AG04450 (cell line): ENCODE results near the gene AVPR1A. TPM values are rescaled to one million over a fixed set of nuclear protein-coding genes. Genes with fewer than 3 reads are reported as not detected.

Source experiments
- CTCF ChIA-PET: fragments of 300-600, 350-600 bp; formaldehyde crosslinking; extraction: SDS; loops from one replicate; lab custom pipeline; 2022; ENCODE audit warnings: antibody characterized with exemption, inconsistent platforms; lab: Charles Lee
- POLR2A ChIA-PET: fragments of 350-600 bp; formaldehyde crosslinking; extraction: SDS; loops from one replicate; lab custom pipeline; 2021; ENCODE audit warnings: antibody characterized with exemption, inconsistent platforms; lab: Yijun Ruan, JAX
- DNase-seq: peaks from one replicate; pipeline ENCODE4 v3.0.0-alpha.2; 2011; ENCODE audit warnings: low read depth, low spot score
- H3K27ac ChIP-seq: one replicate; pipeline ENCODE4 v1.5.1; 2012; ENCODE audit warnings: low read depth, low read length, control low read depth
- H3K27me3 ChIP-seq: one replicate; pipeline ENCODE4 v1.6.0; 2012; ENCODE audit warnings: low read length; ENCODE audit not compliant: control insufficient read depth, insufficient read depth
- H3K4me3 ChIP-seq: 2 replicates; pipeline ENCODE4 v1.5.1; 2011; ENCODE audit warnings: mild to moderate bottlenecking, low read depth, low read length, control low read depth
- H3K9me3 ChIP-seq: 2 replicates; pipeline ENCODE4 v1.5.1; 2012; ENCODE audit warnings: low read length; ENCODE audit not compliant: control insufficient read depth, insufficient read depth
- polyA plus RNA-seq: library from polyadenylated mRNA; depleted of rRNA; stranded (reverse); fragments of >200 nt; gene quantifications from 2 replicates; pipeline ENCODE4 v1.2.3, GENCODE V29; 2011
- TF ChIP-seq, protein P1 (sequence below): IDR thresholded peaks from 2 replicates; pipeline ENCODE4 v1.5.1; 2011; ENCODE audit warnings: low read depth, low read length, control low read depth, inconsistent platforms

The AVPR1A gene
- polyA plus RNA-seq, 1 experiment = not detected

- Histone ChIP-seq H3K27me3 (no peaks in the 10 kb centered on the region), H3K9me3 (no peaks in the 10 kb centered on the region), H3K27ac (no peak overlapping the region), H3K4me3 (no peak overlapping the region)
- CTCF ChIA-PET = no interaction called here
- POLR2A ChIA-PET = no interaction called here
- DNase-seq = no peak
- TF ChIP-seq, protein P1, sequence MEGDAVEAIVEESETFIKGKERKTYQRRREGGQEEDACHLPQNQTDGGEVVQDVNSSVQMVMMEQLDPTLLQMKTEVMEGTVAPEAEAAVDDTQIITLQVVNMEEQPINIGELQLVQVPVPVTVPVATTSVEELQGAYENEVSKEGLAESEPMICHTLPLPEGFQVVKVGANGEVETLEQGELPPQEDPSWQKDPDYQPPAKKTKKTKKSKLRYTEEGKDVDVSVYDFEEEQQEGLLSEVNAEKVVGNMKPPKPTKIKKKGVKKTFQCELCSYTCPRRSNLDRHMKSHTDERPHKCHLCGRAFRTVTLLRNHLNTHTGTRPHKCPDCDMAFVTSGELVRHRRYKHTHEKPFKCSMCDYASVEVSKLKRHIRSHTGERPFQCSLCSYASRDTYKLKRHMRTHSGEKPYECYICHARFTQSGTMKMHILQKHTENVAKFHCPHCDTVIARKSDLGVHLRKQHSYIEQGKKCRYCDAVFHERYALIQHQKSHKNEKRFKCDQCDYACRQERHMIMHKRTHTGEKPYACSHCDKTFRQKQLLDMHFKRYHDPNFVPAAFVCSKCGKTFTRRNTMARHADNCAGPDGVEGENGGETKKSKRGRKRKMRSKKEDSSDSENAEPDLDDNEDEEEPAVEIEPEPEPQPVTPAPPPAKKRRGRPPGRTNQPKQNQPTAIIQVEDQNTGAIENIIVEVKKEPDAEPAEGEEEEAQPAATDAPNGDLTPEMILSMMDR = no peak
Measured at GRCh38 chr12:63132201-63132600, 18.8 kb downstream of the AVPR1A start.

DNA sequence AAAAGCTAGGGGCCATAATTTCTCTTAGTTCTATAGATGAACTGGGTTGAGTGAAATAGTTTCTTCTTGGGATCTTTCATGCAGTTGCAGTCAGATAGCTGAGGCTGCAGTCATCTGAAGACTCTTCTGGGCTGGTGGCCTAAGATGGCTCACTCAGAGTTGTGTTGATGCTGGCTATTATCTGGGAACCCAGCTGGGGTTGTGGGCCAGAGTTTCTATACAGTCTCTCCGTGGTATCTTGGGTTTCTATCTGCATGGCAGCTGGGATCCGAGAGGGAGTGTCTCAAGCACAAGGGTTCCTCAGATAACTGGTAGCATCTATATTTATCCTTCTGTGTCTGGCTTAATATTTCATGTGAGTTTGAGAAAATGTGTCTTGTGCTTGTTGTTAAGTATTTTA lies 21.1 kb downstream of the AVPR1A start:
- TF ChIP-seq, protein P1 = no peak
- H3K27ac ChIP-seq = no peak overlapping the region
- H3K9me3 ChIP-seq = no peaks in the 10 kb centered on the region
- H3K27me3 ChIP-seq = no peaks in the 10 kb centered on the region
- no peak for DNase-seq
- ChIA-PET CTCF (no interaction called here), POLR2A (no interaction called here)
- no peak overlapping the region for H3K4me3 ChIP-seq

GRCh38 chr12:63124778-63125177 lies 26.2 kb downstream of the AVPR1A start:
- Histone ChIP-seq H3K9me3 (no peaks in the 10 kb centered on the region), H3K27me3 (no peaks in the 10 kb centered on the region), H3K4me3 (no peak overlapping the region), H3K27ac (no peak overlapping the region)
- no peak for DNase-seq
- POLR2A ChIA-PET = no interaction called here
- TF ChIP-seq, protein P1 = no peak
- CTCF ChIA-PET = no interaction called here

- Histone ChIP-seq H3K9me3 (no peaks in the 10 kb centered on the region), H3K27me3 (no peaks in the 10 kb centered on the region), H3K4me3 (no peak overlapping the region), H3K27ac (no peak overlapping the region)
- TF ChIP-seq, protein P1 = peak; percentile 74
- no peak for DNase-seq
- ChIA-PET CTCF (interaction anchor here (0.6 to 1.5 kb wide), 6 partner anchors 9 to 777 kb away, joined by 3 to 6 read pairs (median 4); no protein-coding TSS in a partner anchor), POLR2A (no interaction called here)
Measured at GRCh38 chr12:63103494-63104131, 47.4 kb downstream of the AVPR1A start.

- Histone ChIP-seq H3K27me3 (no peaks in the 10 kb centered on the region), H3K9me3 (no peaks in the 10 kb centered on the region), H3K4me3 (no peak overlapping the region), H3K27ac (no peak overlapping the region)
- no peak for DNase-seq
- ChIA-PET POLR2A (no interaction called here), CTCF (no interaction called here)
- TF ChIP-seq, protein P1 = no peak
Measured at GRCh38 chr12:63101920-63102319, 49.1 kb downstream of the AVPR1A start.
